ENCODE results near the gene ZNF543. TPM values are rescaled to one million over a fixed set of nuclear protein-coding genes. Genes with fewer than 3 reads are reported as not detected.
"Not testable (repeated sequence)": the region's sequence is repeated elsewhere in the genome, so short reads cannot be mapped to it uniquely, and the experiment has no call there.

ZNF543 gene
- total RNA-seq: 5.1 to 6.7 TPM (median 5.3 TPM) in 3 replicates
- long read RNA-seq, partial matches to known transcripts: 0 of 2 reads
- long read RNA-seq, other reads (novel, unspliced or antisense): 0 of 2 reads

DNA sequence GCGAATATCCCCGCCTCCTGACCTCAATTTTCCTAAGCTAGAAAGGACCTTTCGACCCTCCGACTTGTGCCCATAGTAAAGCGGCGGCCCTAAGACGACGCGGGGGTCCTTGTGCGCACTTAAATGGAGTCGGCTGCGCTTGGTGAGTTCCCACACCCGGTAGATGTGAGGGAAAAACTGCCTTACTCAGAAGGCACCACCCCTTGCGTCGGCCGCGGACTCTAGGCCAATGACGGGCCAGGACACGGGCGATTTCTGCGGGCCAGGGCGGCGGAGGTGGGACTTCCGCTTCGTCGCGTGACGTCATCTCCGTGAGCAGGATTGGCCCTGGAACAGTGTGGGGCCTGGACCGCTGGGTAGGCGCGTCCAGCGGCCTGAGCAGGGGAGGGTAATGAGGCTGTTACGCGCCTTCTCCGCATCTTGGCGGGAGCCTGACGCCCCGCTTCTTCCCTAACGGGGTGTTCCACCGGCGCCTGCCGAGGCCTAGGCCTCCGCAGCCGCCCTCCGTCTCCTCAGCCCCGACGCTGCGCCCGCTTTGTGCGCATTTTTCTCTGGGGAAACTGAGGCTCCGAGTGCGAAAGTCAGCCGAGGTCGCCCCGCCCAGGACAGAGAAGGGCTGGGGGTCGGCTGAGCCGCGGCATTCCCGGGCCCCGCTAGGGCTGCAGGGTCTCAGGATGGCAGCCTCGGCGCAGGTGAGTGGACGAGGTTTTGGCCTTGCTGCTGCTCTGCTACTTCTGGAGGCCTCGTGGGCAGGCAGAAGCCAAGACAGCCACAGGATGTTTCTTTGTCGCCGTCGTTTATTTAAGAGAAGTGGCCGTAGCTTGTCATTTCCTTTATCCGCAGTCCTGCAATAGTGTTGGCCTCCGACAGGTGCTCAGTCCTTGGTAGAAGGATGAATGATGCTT, at the start of gene ZNF543:
Gene ZNF543, plus strand, starts transcription at position 293 of the 905 bp plus-strand sequence. Its CDS starts 382 bp downstream, at position 675.
- Mint-ChIP-seq H3K27me3 (ENCODE audit: low read depth) (peaks cover 5% of the 10 kb centered on the region), H3K36me3 (ENCODE audit: low read depth) (peaks cover 7% of the 10 kb centered on the region), H3K9me3 (ENCODE audit: low read depth) (peaks cover under 1% of the 10 kb centered on the region), H3K4me1 (ENCODE audit: low read depth) (peaks cover 30% of the 10 kb centered on the region), H3K4me3 (ENCODE audit: unreplicated experiment) (peak within 1 kb of the TSS; percentile 95), H3K27ac (ENCODE audit: unreplicated experiment) (peak within 1 kb of the TSS; percentile 98)
- TF ChIP-seq, protein P1, sequence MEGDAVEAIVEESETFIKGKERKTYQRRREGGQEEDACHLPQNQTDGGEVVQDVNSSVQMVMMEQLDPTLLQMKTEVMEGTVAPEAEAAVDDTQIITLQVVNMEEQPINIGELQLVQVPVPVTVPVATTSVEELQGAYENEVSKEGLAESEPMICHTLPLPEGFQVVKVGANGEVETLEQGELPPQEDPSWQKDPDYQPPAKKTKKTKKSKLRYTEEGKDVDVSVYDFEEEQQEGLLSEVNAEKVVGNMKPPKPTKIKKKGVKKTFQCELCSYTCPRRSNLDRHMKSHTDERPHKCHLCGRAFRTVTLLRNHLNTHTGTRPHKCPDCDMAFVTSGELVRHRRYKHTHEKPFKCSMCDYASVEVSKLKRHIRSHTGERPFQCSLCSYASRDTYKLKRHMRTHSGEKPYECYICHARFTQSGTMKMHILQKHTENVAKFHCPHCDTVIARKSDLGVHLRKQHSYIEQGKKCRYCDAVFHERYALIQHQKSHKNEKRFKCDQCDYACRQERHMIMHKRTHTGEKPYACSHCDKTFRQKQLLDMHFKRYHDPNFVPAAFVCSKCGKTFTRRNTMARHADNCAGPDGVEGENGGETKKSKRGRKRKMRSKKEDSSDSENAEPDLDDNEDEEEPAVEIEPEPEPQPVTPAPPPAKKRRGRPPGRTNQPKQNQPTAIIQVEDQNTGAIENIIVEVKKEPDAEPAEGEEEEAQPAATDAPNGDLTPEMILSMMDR (IDR thresholded peaks at IDR 0.05): peak; percentile 10
- DNase-seq (ENCODE audit: low spot score): peak; percentile 99

DNA sequence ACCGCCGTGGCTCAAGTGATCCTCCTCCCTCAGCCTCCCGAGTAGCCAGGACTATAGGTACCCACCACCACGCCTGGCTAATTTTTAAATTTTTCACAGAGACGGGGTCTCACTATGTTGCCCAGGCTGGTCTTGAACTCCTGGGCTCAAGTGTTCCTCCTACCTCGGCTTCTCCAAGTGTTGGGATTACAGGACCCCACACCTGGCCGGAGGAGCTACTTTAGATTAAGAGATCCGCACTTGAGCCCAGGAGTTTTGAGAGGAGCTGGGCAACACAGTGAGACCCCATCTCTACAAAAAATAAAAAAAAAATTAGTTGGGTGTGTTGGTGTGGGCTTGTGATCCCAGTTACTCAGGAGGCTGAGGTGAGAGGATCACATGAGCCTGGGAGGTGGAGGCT, 49.0 kb upstream of the ZNF543 start:
- no peak for DNase-seq (ENCODE audit: low spot score)
- Mint-ChIP-seq H3K4me3 (ENCODE audit: unreplicated experiment) (no peak overlapping the region), H3K4me1 (ENCODE audit: low read depth) (peaks cover 8% of the 10 kb centered on the region), H3K36me3 (ENCODE audit: low read depth) (peaks cover 5% of the 10 kb centered on the region), H3K27me3 (ENCODE audit: low read depth) (no peaks in the 10 kb centered on the region), H3K27ac (ENCODE audit: unreplicated experiment) (no peak overlapping the region), H3K9me3 (ENCODE audit: low read depth) (no peaks in the 10 kb centered on the region)
- TF ChIP-seq, protein P1 (IDR thresholded peaks at IDR 0.05): no peak

DNA sequence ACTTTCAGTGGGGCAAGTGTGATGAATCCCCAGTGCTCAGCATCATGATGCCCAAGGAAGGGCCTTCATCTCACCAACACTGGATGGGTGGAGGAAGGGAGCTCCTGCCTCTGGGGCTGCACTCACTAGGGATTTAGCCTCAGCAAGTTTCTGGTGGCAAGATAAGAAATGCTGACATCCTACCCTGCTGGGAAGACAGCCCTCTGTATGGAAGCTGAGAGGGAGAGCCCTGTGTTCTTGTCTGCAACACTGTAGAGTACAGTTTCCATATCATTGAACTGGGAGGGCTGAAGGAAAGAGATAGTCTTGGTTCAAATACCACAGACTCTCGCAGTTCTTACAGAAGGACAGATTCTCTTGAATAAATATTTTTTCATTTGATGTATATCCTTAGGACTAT, 47.3 kb upstream of the ZNF543 start:
- Mint-ChIP-seq H3K9me3 (ENCODE audit: low read depth) (no peaks in the 10 kb centered on the region), H3K4me3 (ENCODE audit: unreplicated experiment) (no peak overlapping the region), H3K27me3 (ENCODE audit: low read depth) (no peaks in the 10 kb centered on the region), H3K36me3 (ENCODE audit: low read depth) (peaks cover 7% of the 10 kb centered on the region), H3K4me1 (ENCODE audit: low read depth) (peaks cover 8% of the 10 kb centered on the region), H3K27ac (ENCODE audit: unreplicated experiment) (no peak overlapping the region)
- TF ChIP-seq, protein P1 (IDR thresholded peaks at IDR 0.05): no peak
- DNase-seq (ENCODE audit: low spot score): no peak

DNA sequence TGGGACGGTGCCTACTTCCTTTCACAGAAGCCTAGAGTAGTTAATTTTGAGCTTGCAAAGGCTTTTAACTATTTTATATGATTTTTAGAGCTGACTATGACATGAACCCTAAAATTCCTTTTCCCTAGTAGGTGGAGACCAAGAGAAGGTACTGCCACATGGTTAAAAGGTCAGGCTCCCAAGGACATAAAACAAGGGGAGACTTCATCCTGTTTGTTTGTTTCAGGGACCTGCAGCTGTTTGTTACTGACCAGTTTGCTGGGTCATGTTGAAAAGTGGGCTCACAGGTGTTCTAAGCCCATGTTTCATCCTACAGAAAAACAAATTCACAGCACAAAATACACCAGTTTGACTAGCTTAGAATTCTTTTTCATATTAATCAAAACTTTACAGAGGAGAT, 43.8 kb upstream of the ZNF543 start:
- Mint-ChIP-seq H3K4me3 (ENCODE audit: unreplicated experiment) (no peak overlapping the region), H3K36me3 (ENCODE audit: low read depth) (peaks cover 10% of the 10 kb centered on the region), H3K4me1 (ENCODE audit: low read depth) (peaks cover 7% of the 10 kb centered on the region)

DNA sequence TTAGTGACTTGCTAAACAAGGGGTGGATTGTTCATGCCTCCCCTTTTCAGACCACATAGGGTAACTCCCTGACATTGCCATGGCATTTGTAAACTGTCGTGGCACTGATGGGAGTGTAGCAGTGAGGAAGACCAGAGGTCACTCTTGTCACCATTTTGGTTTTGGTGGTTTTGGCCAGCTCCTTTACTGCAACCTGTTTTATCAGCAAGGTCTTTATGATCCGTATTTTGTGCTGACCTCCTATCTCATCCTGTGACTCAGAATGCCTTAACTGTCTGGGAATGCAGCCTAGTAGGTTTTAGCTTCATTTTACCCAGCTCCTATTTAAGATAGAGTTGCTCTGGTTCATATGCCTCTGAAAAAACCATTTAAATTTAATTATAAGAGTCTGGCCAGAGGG, 41.8 kb upstream of the ZNF543 start:
- not testable (repeated sequence) for H3K36me3 Mint-ChIP-seq (ENCODE audit: low read depth); DNase-seq (ENCODE audit: low spot score); H3K27me3 Mint-ChIP-seq (ENCODE audit: low read depth); H3K4me3 Mint-ChIP-seq (ENCODE audit: unreplicated experiment); H3K9me3 Mint-ChIP-seq (ENCODE audit: low read depth)
- Mint-ChIP-seq H3K4me1 (ENCODE audit: low read depth) (peaks cover 27% of the 10 kb centered on the region), H3K27ac (ENCODE audit: unreplicated experiment) (peak overlapping the region; percentile 27)

More for the DNA sequence above, 43.8 kb upstream of the ZNF543 start:
- TF ChIP-seq, protein P1 (IDR thresholded peaks at IDR 0.05): no peak
- H3K9me3 Mint-ChIP-seq (ENCODE audit: low read depth): no peaks in the 10 kb centered on the region
- H3K27ac Mint-ChIP-seq (ENCODE audit: unreplicated experiment): no peak overlapping the region
- no peaks in the 10 kb centered on the region for H3K27me3 Mint-ChIP-seq (ENCODE audit: low read depth)
- DNase-seq (ENCODE audit: low spot score): no peak
